Astrocyte (in vitro differentiated cells and primary cell): ENCODE data around the gene FYN. TPM values are rescaled to one million over a fixed set of nuclear protein-coding genes. Genes with fewer than 3 reads are reported as not detected.

Experiments used
- DNase-seq: peaks from one replicate; pipeline ENCODE4 v3.0.0-alpha.2; 2010; ENCODE audit warnings: low read depth
- FAIRE-seq: peaks from 2 replicates; lab custom pipeline; 2011; peaks lifted over from hg19 to GRCh38; lab: Jason Lieb, UNC
- H2AFZ ChIP-seq: 2 replicates; pipeline ENCODE4 v1.6.0; 2012; ENCODE audit warnings: low read depth, low read length, inconsistent platforms
- H3K27ac ChIP-seq: 2 replicates; pipeline ENCODE4 v1.5.1; 2011; ENCODE audit warnings: low read depth, low read length, inconsistent platforms
- H3K27me3 ChIP-seq: 2 replicates; pipeline ENCODE4 v1.6.0; 2011; ENCODE audit warnings: low read length, inconsistent platforms; ENCODE audit not compliant: insufficient read depth
- H3K36me3 ChIP-seq: 2 replicates; pipeline ENCODE4 v1.5.1; 2011; ENCODE audit warnings: low read length, inconsistent platforms; ENCODE audit not compliant: insufficient read depth
- H3K4me1 ChIP-seq: 2 replicates; pipeline ENCODE4 v1.5.1; 2011; ENCODE audit warnings: low read length, inconsistent platforms; ENCODE audit not compliant: insufficient read depth
- H3K4me2 ChIP-seq: 2 replicates; pipeline ENCODE4 v1.6.0; 2012; ENCODE audit warnings: low read length, inconsistent platforms
- H3K4me3 ChIP-seq: 2 replicates; pipeline ENCODE4 v1.5.1; 2011; ENCODE audit warnings: low read depth, mild to moderate bottlenecking, low read length, inconsistent platforms; ENCODE audit not compliant: insufficient read depth
- H3K79me2 ChIP-seq: 2 replicates; pipeline ENCODE4 v1.6.0; 2012; ENCODE audit warnings: mild to moderate bottlenecking, low read length, inconsistent platforms; ENCODE audit not compliant: insufficient read depth
- H3K9ac ChIP-seq: 2 replicates; pipeline ENCODE4 v1.6.0; 2012; ENCODE audit warnings: mild to moderate bottlenecking, low read length, inconsistent platforms
- H3K9me3 ChIP-seq: 2 replicates; pipeline ENCODE4 v1.5.1; 2012; ENCODE audit warnings: low read depth, mild to moderate bottlenecking, low read length, inconsistent platforms; ENCODE audit not compliant: insufficient read depth
- H4K20me1 ChIP-seq: 2 replicates; pipeline ENCODE4 v1.6.0; 2012; ENCODE audit warnings: low read length, inconsistent platforms; ENCODE audit not compliant: insufficient read depth
- H3K27ac Mint-ChIP-seq: one replicate; pipeline ENCODE4 v1.8.0; 2021; ENCODE audit warnings: mild to moderate bottlenecking, mixed read lengths; ENCODE audit not compliant: unreplicated experiment
- H3K27me3 Mint-ChIP-seq: one replicate; pipeline ENCODE4 v1.8.0; 2021; ENCODE audit warnings: low read depth, mixed read lengths; ENCODE audit not compliant: unreplicated experiment
- H3K36me3 Mint-ChIP-seq: one replicate; pipeline ENCODE4 v1.8.0; 2021; ENCODE audit warnings: low read depth, mixed read lengths; ENCODE audit not compliant: unreplicated experiment
- H3K4me1 Mint-ChIP-seq: one replicate; pipeline ENCODE4 v1.8.0; 2021; ENCODE audit warnings: low read depth, mixed read lengths; ENCODE audit not compliant: unreplicated experiment
- H3K4me3 Mint-ChIP-seq: one replicate; pipeline ENCODE4 v1.8.0; 2021; ENCODE audit warnings: mild to moderate bottlenecking, moderate library complexity, mixed read lengths; ENCODE audit not compliant: unreplicated experiment
- H3K9me3 Mint-ChIP-seq: one replicate; pipeline ENCODE4 v1.8.0; 2021; ENCODE audit warnings: mild to moderate bottlenecking, mixed read lengths; ENCODE audit not compliant: unreplicated experiment
- CTCF ChIP-seq: IDR thresholded peaks from 2 replicates; pipeline ENCODE4 v1.5.1; 2011; ENCODE audit warnings: low read depth, mild to moderate bottlenecking, inconsistent platforms, low read length, moderate library complexity; ENCODE audit not compliant: insufficient read depth
- EZH2 ChIP-seq: IDR thresholded peaks from 2 replicates; pipeline ENCODE4 v1.6.1; 2012; ENCODE audit warnings: mild to moderate bottlenecking, low read length, inconsistent platforms; ENCODE audit not compliant: insufficient read depth
- total RNA-seq: library from RNA; stranded (reverse); gene quantifications from 2 replicates; pipeline ENCODE4 v1.2.1, GENCODE V29; 2021

FYN gene
- total RNA-seq, 1 donor from 2014 or later = 167 TPM

DNA sequence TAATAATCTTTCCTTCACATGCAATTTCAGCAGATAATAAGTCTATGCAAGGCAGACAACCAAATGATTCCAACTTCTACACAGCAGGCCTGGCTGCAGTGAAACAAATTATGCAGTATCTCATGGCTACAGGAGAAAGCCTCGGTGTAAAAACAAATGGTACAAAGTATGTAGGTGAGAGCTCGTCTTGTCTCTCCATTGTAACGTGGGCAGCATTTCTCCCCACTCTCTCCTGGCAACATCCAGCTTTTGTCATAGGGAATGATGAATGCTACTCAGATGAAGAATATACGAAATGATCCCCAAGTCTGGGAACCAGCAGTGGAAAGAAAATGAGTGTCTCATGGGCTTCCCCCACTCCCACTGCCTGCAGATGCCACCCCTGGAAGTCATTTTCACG lies 32.4 kb downstream of the FYN start:
- Mint-ChIP-seq H3K9me3 (no peaks in the 10 kb centered on the region), H3K27ac (peak overlapping the region; percentile 37), H3K27me3 (no peaks in the 10 kb centered on the region), H3K36me3 (peaks cover 9% of the 10 kb centered on the region), H3K4me3 (no peak overlapping the region), H3K4me1 (peaks cover 22% of the 10 kb centered on the region)
- Histone ChIP-seq H4K20me1 (peaks cover 9% of the 10 kb centered on the region), H3K27me3 (no peaks in the 10 kb centered on the region), H3K4me2 (peak overlapping the region; percentile 62), H3K4me3 (no peak overlapping the region), H3K79me2 (peaks cover 56% of the 10 kb centered on the region), H3K27ac (peak overlapping the region; percentile 77), H3K9ac (peak overlapping the region; percentile 32), H3K36me3 (no peaks in the 10 kb centered on the region), H3K4me1 (peaks cover 45% of the 10 kb centered on the region), H3K9me3 (no peaks in the 10 kb centered on the region), H2AFZ (no peak overlapping the region)
- TF ChIP-seq EZH2 = no peak
- TF ChIP-seq CTCF = no peak
- no peak for FAIRE-seq
- no peak for DNase-seq

DNA sequence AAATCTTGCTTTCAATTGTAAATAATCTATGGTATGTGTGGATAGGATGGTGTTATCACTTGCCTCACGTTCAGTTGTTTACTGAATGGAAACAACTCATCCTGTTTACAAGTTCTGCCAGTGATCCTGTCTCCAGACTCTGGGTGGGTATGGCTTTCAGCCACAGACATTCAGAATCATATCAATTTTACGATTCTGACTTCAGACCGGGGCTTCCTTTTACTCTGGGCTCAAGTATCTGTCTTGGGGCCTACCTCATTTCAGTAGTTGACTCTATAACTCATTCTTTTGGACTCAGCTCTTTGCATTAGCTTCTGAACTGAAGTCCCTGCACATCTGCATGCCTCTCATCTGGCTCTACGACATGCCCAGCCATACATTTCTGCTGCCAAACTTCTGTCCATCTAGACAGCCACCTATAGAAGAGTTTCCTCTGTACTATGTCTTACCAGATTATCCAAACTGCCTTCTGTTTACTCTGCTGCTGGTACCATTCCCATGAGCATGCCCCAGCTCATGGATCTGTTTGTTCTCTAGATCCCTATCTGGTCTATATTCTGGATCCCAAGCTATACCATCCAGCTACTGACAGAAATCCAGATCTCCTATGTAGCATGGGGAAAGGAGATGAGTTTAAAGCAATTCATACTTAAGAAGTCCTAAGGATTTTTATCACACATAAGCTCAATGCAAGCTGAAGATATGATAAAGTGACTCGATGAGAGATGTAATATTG lies 34.3 kb downstream of the FYN start:
- FAIRE-seq (no peak), DNase-seq (no peak)
- H3K9me3 ChIP-seq = no peaks in the 10 kb centered on the region
- H3K4me3 ChIP-seq = no peak overlapping the region
- Mint-ChIP-seq H3K36me3 (peaks cover 9% of the 10 kb centered on the region), H3K27ac (no peak overlapping the region), H3K27me3 (no peaks in the 10 kb centered on the region), H3K4me3 (no peak overlapping the region), H3K9me3 (no peaks in the 10 kb centered on the region), H3K4me1 (peaks cover 15% of the 10 kb centered on the region)
- H3K79me2 ChIP-seq = peaks cover 55% of the 10 kb centered on the region
- no peaks in the 10 kb centered on the region for H3K27me3 ChIP-seq
- no peak overlapping the region for H3K9ac ChIP-seq
- H2AFZ ChIP-seq = no peak overlapping the region
- TF ChIP-seq EZH2 = no peak
- TF ChIP-seq CTCF = no peak
- no peak overlapping the region for H3K27ac ChIP-seq
- peaks cover 30% of the 10 kb centered on the region for H3K4me1 ChIP-seq
- H3K36me3 ChIP-seq = no peaks in the 10 kb centered on the region
- no peaks in the 10 kb centered on the region for H4K20me1 ChIP-seq
- no peak overlapping the region for H3K4me2 ChIP-seq
